Measurements from ENCODE around the gene RNFT2. TPM values are rescaled to one million over a fixed set of nuclear protein-coding genes. Genes with fewer than 3 reads are reported as not detected.

RNFT2 gene
- polyA plus RNA-seq, 1 donor (not counting 4 experiments of a cell fraction or from before 2014, with no cell fraction given) = 0.96 TPM

- no peaks in the 10 kb centered on the region for H3K9me3 ChIP-seq (ENCODE audit: control insufficient read depth, low read depth, low read length)
- no peaks in the 10 kb centered on the region for H4K20me1 ChIP-seq (ENCODE audit: control insufficient read depth, extremely low read depth, insufficient read depth, low read length)
- no peaks in the 10 kb centered on the region for H3K4me1 ChIP-seq (ENCODE audit: control insufficient read depth, extremely low read depth, insufficient read depth, low read length)
- dilution Hi-C loops (cut with MboI; ENCODE audit: extremely low pct_ligation_motif_present, low sequenced_read_pairs) = no loop called here
- H3K9ac ChIP-seq (ENCODE audit: control insufficient read depth, extremely low read depth, insufficient read depth, low read length) = no peak overlapping the region
- TF ChIP-seq CTCF (optimal IDR thresholded peaks at IDR 0.05 in 1 of 3, IDR thresholded peaks at IDR 0.05 in 1 of 3, conservative IDR thresholded peaks at IDR 0.05 in 1 of 3; ENCODE audit: extremely low read depth in 1 of 3, insufficient read depth in 2 of 3, low read length in 3 of 3) = no peak
- no peak for TF ChIP-seq EZH2 (IDR thresholded peaks at IDR 0.05; ENCODE audit: low read length)
- no peak overlapping the region for H3K4me2 ChIP-seq (ENCODE audit: control insufficient read depth, extremely low read depth, insufficient read depth, low read depth, low read length)
- H3K27ac ChIP-seq (ENCODE audit: control insufficient read depth, insufficient read depth, low read length) = no peak overlapping the region
- no peak overlapping the region for H2AFZ ChIP-seq (ENCODE audit: control insufficient read depth, low read length)
- H3K4me3 ChIP-seq (ENCODE audit: control insufficient read depth in 2 of 3, extremely low read depth in 1 of 3, insufficient read depth in 2 of 3, low read depth in 1 of 3, low read length in 3 of 3) = no peak overlapping the region
- H3K79me2 ChIP-seq (ENCODE audit: control insufficient read depth, insufficient read depth, low read length) = no peaks in the 10 kb centered on the region
- no peaks in the 10 kb centered on the region for H3K9me1 ChIP-seq (ENCODE audit: control insufficient read depth, extremely low read depth, insufficient read depth, low read length)
- DNase-seq (ENCODE audit: low read depth, low spot score) (no peak), FAIRE-seq (no peak)
- H3K36me3 ChIP-seq (ENCODE audit: control insufficient read depth in 2 of 2, extremely low read depth in 1 of 2, insufficient read depth in 2 of 2, low read length in 2 of 2) = no peaks in the 10 kb centered on the region
- peaks cover 15% of the 10 kb centered on the region for H3K27me3 ChIP-seq (ENCODE audit: control insufficient read depth, extremely low read depth, insufficient read depth, low read length)
Observed at GRCh38 chr12:116859079-116859478, 121.0 kb downstream of the RNFT2 start.

GRCh38 chr12:116860263-116860662, 122.1 kb downstream of the RNFT2 start:
- Histone ChIP-seq H4K20me1 (ENCODE audit: control insufficient read depth, extremely low read depth, insufficient read depth, low read length) (no peaks in the 10 kb centered on the region), H3K4me2 (ENCODE audit: control insufficient read depth, extremely low read depth, insufficient read depth, low read depth, low read length) (no peak overlapping the region), H3K79me2 (ENCODE audit: control insufficient read depth, insufficient read depth, low read length) (no peaks in the 10 kb centered on the region), H3K36me3 (ENCODE audit: control insufficient read depth in 2 of 2, extremely low read depth in 1 of 2, insufficient read depth in 2 of 2, low read length in 2 of 2) (no peaks in the 10 kb centered on the region), H3K27ac (ENCODE audit: control insufficient read depth, insufficient read depth, low read length) (no peak overlapping the region), H2AFZ (ENCODE audit: control insufficient read depth, low read length) (no peak overlapping the region), H3K4me1 (ENCODE audit: control insufficient read depth, extremely low read depth, insufficient read depth, low read length) (peaks cover 4% of the 10 kb centered on the region), H3K9me3 (ENCODE audit: control insufficient read depth, low read depth, low read length) (no peaks in the 10 kb centered on the region), H3K9ac (ENCODE audit: control insufficient read depth, extremely low read depth, insufficient read depth, low read length) (no peak overlapping the region), H3K9me1 (ENCODE audit: control insufficient read depth, extremely low read depth, insufficient read depth, low read length) (no peaks in the 10 kb centered on the region), H3K4me3 (ENCODE audit: control insufficient read depth in 2 of 3, extremely low read depth in 1 of 3, insufficient read depth in 2 of 3, low read depth in 1 of 3, low read length in 3 of 3) (no peak overlapping the region), H3K27me3 (ENCODE audit: control insufficient read depth, extremely low read depth, insufficient read depth, low read length) (peaks cover 15% of the 10 kb centered on the region)
- DNase-seq (ENCODE audit: low read depth, low spot score) = no peak
- FAIRE-seq = no peak
- TF ChIP-seq EZH2 (IDR thresholded peaks at IDR 0.05; ENCODE audit: low read length) (no peak), CTCF (optimal IDR thresholded peaks at IDR 0.05 in 1 of 3, IDR thresholded peaks at IDR 0.05 in 1 of 3, conservative IDR thresholded peaks at IDR 0.05 in 1 of 3; ENCODE audit: extremely low read depth in 1 of 3, insufficient read depth in 2 of 3, low read length in 3 of 3) (no peak)
- dilution Hi-C loops (cut with MboI; ENCODE audit: extremely low pct_ligation_motif_present, low sequenced_read_pairs) = no loop called here

All from keratinocyte (primary cell).